Natural killer cell treated with Interleukin-12 subunit alpha and Interleukin-12 subunit beta and Interleukin-15 and Interleukin-18, amount 100 ng/mL, for 72 hours (primary cell): Measurements from ENCODE around the gene MICAL3. TPM values are rescaled to one million over a fixed set of nuclear protein-coding genes. Genes with fewer than 3 reads are reported as not detected.
A peak's percentile ranks its signal among the peaks of the same experiment; 100 is the strongest.
"Not testable (repeated sequence)": the region's sequence is repeated elsewhere in the genome, so short reads cannot be mapped to it uniquely, and the experiment has no call there.

ENCODE experiments used
- ATAC-seq, 2 donors: fragments of 150-1000 bp; cut with Tn5 transposase in 1 of 2; sonication (Bioruptor Pico), chemical (Tn5 transposase) in 1 of 2; 2 replicates each; pipeline ENCODE4 v1.10.0; 2021
- DNase-seq: peaks from one replicate; pipeline ENCODE4 v3.0.0; 2022; ENCODE audit warnings: low spot score
- H3K27ac Mint-ChIP-seq, 2 donors: 1 replicate in 1 of 2; 2 replicates in 1 of 2; pipeline ENCODE4 v1.8.0; 2022; ENCODE audit warnings: mixed read lengths in 2 of 2, mild to moderate bottlenecking in 1 of 2, moderate library complexity in 1 of 2
- H3K27me3 Mint-ChIP-seq, 2 donors: 1 replicate in 1 of 2; 2 replicates in 1 of 2; pipeline ENCODE4 v1.8.0; 2022; ENCODE audit warnings: mixed read lengths in 2 of 2
- H3K36me3 Mint-ChIP-seq: one replicate; pipeline ENCODE4 v1.8.0; 2022; ENCODE audit warnings: mixed read lengths
- H3K4me1 Mint-ChIP-seq, 2 donors: 1 replicate in 1 of 2; 2 replicates in 1 of 2; pipeline ENCODE4 v1.8.0; 2022; ENCODE audit warnings: low read depth in 2 of 2, mixed read lengths in 2 of 2, mild to moderate bottlenecking in 1 of 2
- H3K4me3 Mint-ChIP-seq: one replicate; pipeline ENCODE4 v1.8.0; 2022; ENCODE audit warnings: mixed read lengths
- H3K9me3 Mint-ChIP-seq: 2 replicates; pipeline ENCODE4 v1.8.0; 2022; ENCODE audit warnings: mixed read lengths
- total RNA-seq, 2 donors: library from RNA; stranded (reverse); gene quantifications; one replicate each; pipeline ENCODE4 v1.2.3, GENCODE V29; 2022

MICAL3 gene
- total RNA-seq, 2 donors from 2014 or later, result 52.7 to 62.1 TPM

DNA sequence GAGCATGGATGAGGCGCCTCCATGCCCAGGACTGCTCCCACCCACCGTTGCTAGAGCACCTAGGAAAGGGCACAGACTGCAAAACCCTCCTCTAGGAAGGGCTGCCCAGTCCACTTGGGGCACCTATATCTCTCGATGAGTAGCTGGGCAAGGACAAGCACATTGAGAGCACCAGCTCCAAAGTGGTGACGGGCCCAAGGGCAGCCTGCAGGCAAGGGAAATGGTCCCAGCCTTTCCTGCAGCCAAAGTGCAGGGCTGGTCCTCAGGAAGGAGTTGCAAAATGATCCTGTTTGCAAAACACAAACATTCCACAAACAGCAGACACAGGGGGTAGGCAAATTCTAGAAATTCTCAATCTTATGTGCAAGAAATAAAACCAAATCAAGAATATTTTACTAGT is 32.4 kb downstream of the MICAL3 start:
- not testable (repeated sequence) for H3K4me3 Mint-ChIP-seq, H3K27ac Mint-ChIP-seq, ATAC-seq

DNA sequence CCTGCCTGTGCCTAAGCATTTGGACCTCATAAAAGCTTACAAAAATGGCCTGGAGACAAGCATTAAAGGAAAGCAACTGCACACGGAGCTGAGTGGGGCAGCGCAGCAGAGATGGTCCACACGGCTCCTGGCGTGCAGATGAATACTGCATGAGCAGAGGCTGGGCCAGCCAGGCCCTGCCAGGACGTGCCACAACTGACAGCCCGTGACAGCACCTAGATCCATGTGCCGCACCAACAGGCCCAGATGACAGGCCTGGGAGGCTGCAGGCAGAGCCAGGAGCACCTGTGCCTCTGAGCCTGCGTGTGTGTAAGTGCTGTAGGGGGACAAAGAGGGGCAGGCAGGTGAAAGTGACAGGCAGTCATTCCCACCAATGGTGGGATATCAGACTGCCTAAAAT is 33.4 kb downstream of the MICAL3 start:
- Mint-ChIP-seq H3K4me1 (peaks cover 20 to 35% of the 10 kb centered on the region in 2 donors), H3K27me3 (no peaks in the 10 kb centered on the region), H3K36me3 (no peaks in the 10 kb centered on the region), H3K4me3 (no peak overlapping the region), H3K27ac (no peak overlapping the region), H3K9me3 (no peaks in the 10 kb centered on the region)
- DNase-seq (no peak), ATAC-seq (no peak)

More for the DNA sequence above, 32.4 kb downstream of the MICAL3 start:
- DNase-seq, H3K36me3 Mint-ChIP-seq, H3K9me3 Mint-ChIP-seq, H3K27me3 Mint-ChIP-seq: not testable (repeated sequence)
- peaks cover 26 to 40% of the 10 kb centered on the region in 2 donors for H3K4me1 Mint-ChIP-seq

DNA sequence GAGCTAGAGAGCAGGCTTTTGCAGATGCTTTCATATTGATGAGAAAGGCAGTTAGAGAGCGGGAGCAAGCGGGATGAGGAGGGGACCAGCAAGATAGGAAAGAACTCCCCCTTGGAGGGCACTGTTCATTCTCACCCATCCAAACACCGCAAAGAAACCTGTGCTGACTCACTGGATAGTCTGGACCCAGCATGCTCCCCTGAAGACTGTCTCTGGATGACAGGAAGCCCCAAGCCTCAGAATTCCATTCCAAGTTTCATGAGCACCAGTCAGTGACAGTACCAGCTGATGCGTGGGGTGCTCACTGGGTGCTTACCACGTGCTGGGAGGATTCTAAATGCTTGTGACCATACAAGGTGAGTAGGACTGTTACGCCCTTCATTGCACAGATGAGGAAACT is 34.2 kb downstream of the MICAL3 start:
- H3K9me3 Mint-ChIP-seq, result no peaks in the 10 kb centered on the region

DNA sequence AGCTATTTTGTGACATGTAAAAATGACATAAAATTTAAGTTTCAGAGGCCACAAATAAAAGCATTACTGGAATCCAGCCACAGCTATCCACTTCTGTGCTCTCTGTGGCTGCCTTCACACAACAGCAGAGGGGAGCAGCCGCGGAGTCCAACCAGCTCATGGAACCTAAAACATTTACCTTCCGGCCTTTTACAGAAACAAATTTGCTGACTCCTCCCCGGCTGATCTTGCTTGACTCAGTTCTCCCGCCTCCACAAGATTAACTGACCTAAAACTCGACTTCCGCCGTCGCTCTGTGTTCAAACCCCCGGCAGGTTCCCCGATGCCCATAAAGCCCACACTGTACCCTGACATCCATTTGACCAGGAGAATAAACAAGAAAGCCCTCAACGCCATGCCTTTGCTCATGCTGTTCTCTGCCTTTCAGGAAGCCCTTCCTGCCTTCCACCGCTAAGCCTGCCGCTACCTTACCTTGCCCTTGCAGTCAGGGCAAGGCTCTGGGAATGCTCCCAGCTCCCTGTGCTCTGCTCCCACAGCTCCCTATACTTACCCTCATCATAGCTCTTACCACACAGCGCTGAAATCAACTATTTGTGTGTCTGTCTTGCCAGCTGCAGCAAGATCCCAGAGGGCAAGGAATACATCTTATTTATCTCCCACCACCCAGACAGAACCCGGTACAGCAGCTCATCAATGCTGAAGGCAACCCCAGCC is 35.4 kb downstream of the MICAL3 start:
- Mint-ChIP-seq H3K27me3 (no peaks in the 10 kb centered on the region), H3K27ac (no peak overlapping the region), H3K36me3 (no peaks in the 10 kb centered on the region), H3K9me3 (no peaks in the 10 kb centered on the region), H3K4me1 (peaks cover 24 to 35% of the 10 kb centered on the region in 2 donors), H3K4me3 (no peak overlapping the region)
- no peak for DNase-seq
- no peak for ATAC-seq

More for the DNA sequence above, 34.2 kb downstream of the MICAL3 start:
- no peak for ATAC-seq
- Mint-ChIP-seq H3K36me3 (no peaks in the 10 kb centered on the region), H3K27ac (no peak overlapping the region), H3K27me3 (no peaks in the 10 kb centered on the region), H3K4me3 (no peak overlapping the region), H3K4me1 (peaks cover 24 to 37% of the 10 kb centered on the region in 2 donors)
- DNase-seq, result no peak

DNA sequence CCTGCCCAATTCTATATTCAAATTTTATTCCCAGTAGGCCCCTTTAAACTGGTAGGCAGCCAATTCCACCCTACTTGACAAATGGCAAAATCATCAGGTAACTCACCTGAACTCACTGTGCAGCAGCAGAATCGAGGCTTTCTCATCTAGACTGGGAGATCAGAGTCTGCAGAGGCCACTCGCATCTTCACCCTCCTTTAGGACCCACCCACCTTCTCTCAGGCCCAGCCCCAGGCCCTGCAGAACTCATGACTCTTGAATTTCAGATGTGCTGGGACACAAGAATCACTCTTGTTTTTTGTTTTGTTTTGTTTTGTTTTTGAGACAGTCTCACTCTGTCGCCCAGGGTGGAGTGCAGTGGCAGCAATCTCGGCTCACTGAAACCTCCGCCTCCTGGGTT is 38.8 kb downstream of the MICAL3 start:
- Mint-ChIP-seq H3K36me3 (no peaks in the 10 kb centered on the region), H3K27ac (no peak overlapping the region), H3K27me3 (no peaks in the 10 kb centered on the region), H3K4me3 (no peak overlapping the region), H3K9me3 (no peaks in the 10 kb centered on the region), H3K4me1 (peaks cover 39 to 40% of the 10 kb centered on the region in 2 donors)
- no peak for ATAC-seq
- no peak for DNase-seq

DNA sequence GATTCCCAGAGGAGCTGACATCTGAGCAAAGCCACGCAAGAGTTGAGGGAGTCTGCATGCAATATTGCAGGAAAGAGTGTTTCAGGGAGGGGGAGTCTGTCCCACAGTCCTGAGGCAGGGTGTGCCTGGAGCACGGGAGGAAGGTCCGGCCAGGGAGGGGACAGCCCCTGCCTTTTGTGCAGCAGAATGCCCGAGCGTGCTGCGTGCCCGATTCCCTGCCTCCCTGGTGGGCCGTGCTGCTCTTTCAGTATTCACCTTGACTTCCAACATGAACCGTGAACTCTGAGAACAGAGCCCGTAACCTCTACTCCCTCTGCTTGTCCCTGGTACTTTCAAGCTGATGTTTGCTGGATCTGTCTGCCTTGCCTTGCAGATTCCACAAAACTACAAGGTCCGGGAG is 39.3 kb downstream of the MICAL3 start:
- H3K9me3 Mint-ChIP-seq, H3K4me3 Mint-ChIP-seq, DNase-seq, H3K36me3 Mint-ChIP-seq, ATAC-seq, H3K27me3 Mint-ChIP-seq, H3K27ac Mint-ChIP-seq: not testable (repeated sequence)
- peaks cover 44 to 45% of the 10 kb centered on the region in 2 donors for H3K4me1 Mint-ChIP-seq

DNA sequence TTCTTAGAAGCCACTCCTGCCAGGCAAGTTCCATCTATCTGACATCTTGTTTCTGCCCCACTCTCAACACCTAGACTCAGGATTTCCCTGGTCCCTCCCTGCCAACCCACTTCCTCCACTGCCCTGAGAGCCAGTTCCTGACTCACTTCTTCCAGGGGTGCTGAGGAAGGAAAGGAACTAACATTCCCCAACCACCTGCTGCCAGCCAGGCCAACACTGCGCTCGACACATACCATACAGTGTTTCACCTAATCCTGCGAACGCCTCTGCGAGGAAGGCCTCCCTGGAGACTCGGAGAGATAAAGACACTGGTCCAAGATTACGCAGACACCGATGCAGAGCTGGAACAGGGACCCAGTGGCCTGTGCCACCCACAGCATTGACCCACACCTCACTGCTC is 40.2 kb downstream of the MICAL3 start:
- peak overlapping the region in 1 of 2 donors; percentile 68 for H3K27ac Mint-ChIP-seq
- no peak overlapping the region for H3K4me3 Mint-ChIP-seq
- no peak for DNase-seq
- ATAC-seq, result no peak
- H3K27me3 Mint-ChIP-seq, result no peaks in the 10 kb centered on the region
- peaks cover 40 to 43% of the 10 kb centered on the region in 2 donors for H3K4me1 Mint-ChIP-seq
- no peaks in the 10 kb centered on the region for H3K9me3 Mint-ChIP-seq
- H3K36me3 Mint-ChIP-seq, result no peaks in the 10 kb centered on the region

DNA sequence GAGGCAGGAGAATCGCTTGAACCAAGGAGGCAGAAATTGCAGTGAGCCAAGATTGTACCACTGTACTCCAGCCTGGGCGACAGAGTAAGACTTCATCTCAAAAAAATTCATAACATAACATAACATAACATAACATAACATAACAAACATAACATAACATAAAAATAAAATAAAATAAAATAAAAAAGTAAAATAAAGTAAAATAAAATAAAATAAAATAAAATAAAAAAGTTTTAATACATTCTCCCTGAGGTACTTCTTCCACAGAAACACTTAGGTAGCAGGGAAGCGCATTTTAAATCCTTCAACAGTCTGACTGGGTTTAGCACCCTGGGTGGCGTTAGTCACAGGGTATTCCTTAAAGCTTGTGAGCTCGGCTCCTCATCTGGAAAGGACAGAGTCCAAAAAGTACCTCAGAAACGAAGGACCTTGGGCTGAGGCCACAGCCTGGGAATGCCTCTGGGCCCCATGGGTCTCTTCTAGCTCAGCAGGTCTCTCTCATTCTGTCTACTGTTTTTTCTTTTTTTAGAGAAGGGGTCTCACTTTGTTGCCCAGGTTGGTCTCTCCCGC is 41.7 kb downstream of the MICAL3 start:
- ATAC-seq (no peak), DNase-seq (no peak)
- Mint-ChIP-seq H3K9me3 (no peaks in the 10 kb centered on the region), H3K27ac (no peak overlapping the region), H3K4me3 (no peak overlapping the region), H3K4me1 (peaks cover 38 to 40% of the 10 kb centered on the region in 2 donors), H3K36me3 (no peaks in the 10 kb centered on the region), H3K27me3 (no peaks in the 10 kb centered on the region)

DNA sequence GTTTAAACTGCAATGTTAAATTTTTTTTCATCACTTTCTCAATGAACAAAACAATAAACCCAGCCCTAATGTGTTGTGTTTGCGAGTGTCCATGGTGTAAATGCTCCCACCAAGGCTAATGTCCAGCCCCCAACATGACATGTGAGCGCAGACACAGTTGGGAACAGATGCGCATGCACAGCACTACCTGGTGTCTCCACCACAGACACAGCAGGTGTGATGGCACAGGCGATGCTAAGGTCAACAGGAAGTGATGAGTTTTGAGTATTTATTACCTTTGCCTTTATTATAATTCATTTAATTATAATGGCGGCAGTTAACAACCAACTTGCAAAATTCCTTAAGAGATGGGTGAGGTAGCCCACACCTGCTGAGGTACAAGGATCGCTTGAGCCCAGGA is 42.9 kb downstream of the MICAL3 start:
- Mint-ChIP-seq H3K4me1 (peaks cover 42 to 45% of the 10 kb centered on the region in 2 donors), H3K36me3 (peaks cover 4% of the 10 kb centered on the region), H3K4me3 (peak overlapping the region; percentile 83), H3K27me3 (no peaks in the 10 kb centered on the region), H3K27ac (no peak overlapping the region), H3K9me3 (no peaks in the 10 kb centered on the region)
- DNase-seq (no peak), ATAC-seq (no peak)

DNA sequence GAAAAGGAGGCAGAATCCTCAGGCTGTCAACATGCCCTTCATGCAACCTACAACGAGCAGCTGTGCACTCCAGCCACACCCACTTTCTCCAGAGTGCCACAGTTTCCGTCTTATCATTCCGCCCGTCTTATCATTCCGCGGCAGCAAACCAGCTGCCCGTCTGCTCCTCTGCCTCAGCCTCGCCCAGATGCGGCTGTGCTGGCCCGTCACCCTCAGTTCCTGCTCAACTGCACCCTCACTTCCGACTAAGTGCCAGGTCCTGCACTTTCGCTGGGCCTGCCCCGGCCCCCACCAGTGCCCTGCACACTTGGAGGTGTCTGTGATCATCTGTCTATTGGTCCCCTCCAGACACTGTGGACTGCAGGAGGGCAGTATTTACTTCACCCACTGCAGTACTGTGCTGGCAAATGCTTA is 43.7 kb downstream of the MICAL3 start:
- ATAC-seq (peak; percentile 78 to 88), DNase-seq (no peak)
- H3K9me3 Mint-ChIP-seq, result no peaks in the 10 kb centered on the region
- H3K27me3 Mint-ChIP-seq, result no peaks in the 10 kb centered on the region
- peaks cover 42 to 45% of the 10 kb centered on the region in 2 donors for H3K4me1 Mint-ChIP-seq
- H3K27ac Mint-ChIP-seq, result peak overlapping the region in 1 of 2 donors; percentile 31
- peak overlapping the region; percentile 83 for H3K4me3 Mint-ChIP-seq
- peaks cover 4% of the 10 kb centered on the region for H3K36me3 Mint-ChIP-seq

DNA sequence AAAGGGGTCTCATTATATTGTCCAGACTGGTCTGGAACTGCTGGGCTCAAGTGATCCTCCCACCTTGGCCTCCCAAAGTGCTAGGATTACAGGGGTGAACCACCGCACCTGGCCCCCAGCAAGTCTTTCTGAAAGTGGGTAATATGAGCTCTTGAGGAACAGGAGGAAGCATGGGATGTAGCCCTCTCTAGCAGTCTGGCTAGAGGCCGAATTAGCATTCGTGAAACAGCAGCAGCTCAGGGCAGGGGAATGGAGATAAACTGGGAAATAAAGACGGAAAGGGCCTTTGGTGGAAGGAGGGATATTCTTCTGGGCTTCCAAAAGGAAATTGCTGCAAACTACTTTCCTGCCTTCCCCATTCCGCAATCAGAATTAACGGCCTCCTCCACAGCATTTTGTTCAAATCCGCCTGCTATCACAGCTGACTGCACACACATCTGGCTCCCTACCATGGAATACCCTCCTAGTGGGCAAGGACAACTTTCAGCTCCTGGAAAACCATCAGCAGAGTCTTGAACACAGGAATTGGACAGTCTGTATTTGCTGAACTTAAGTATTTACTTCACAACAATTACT is 44.3 kb downstream of the MICAL3 start:
- Mint-ChIP-seq H3K27ac (no peak overlapping the region), H3K27me3 (no peaks in the 10 kb centered on the region), H3K4me1 (peaks cover 42 to 45% of the 10 kb centered on the region in 2 donors), H3K36me3 (peaks cover 4% of the 10 kb centered on the region), H3K4me3 (peak overlapping the region; percentile 83), H3K9me3 (no peaks in the 10 kb centered on the region)
- DNase-seq, result no peak
- ATAC-seq, result no peak

DNA sequence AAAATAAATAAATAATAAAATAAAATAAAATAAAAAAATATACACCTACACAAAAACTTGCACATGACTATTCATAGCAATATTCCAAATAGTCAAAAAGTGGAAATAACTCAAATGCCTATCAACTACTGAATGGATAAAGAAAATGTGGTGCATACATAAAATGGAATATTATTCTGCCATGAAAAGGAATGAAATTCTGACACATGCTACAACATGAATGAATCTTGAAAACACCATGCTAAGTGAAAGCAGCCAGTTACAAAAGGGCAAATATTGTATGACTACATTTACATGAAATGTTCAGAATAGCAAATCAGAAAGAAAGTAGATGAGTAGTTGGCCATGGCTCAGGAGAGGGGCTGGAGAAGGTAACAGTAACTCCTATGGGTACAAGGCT is 46.3 kb downstream of the MICAL3 start:
- DNase-seq, result no peak
- no peak for ATAC-seq
- H3K4me1 Mint-ChIP-seq, result peaks cover 37 to 39% of the 10 kb centered on the region in 2 donors
- H3K9me3 Mint-ChIP-seq, result no peaks in the 10 kb centered on the region
- H3K36me3 Mint-ChIP-seq, result peaks cover 4% of the 10 kb centered on the region
- no peak overlapping the region for H3K4me3 Mint-ChIP-seq
- H3K27me3 Mint-ChIP-seq, result no peaks in the 10 kb centered on the region
- H3K27ac Mint-ChIP-seq, result no peak overlapping the region

DNA sequence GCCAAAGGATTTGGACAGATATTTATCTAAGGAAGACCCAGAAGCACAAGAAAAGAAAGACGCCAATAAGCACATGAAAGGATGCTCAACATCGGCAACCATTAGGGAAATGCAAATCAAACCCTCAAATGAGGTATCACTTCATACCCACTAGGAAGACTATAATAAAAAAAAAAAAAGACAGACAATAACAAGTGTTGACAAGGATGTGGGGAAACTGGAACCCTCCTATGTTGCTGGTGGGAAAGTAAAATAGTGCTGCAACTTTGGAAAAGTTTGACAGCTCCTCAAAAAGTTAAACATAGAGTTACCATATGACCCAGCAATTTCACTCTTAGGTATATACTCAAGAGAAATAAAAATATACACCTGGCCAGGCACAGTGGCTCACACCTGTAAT is 47.0 kb downstream of the MICAL3 start:
- Mint-ChIP-seq H3K36me3 (peaks cover 4% of the 10 kb centered on the region), H3K4me3 (no peak overlapping the region), H3K27me3 (no peaks in the 10 kb centered on the region), H3K9me3 (no peaks in the 10 kb centered on the region), H3K27ac (no peak overlapping the region), H3K4me1 (peaks cover 37 to 40% of the 10 kb centered on the region in 2 donors)
- DNase-seq, result no peak
- ATAC-seq, result no peak

DNA sequence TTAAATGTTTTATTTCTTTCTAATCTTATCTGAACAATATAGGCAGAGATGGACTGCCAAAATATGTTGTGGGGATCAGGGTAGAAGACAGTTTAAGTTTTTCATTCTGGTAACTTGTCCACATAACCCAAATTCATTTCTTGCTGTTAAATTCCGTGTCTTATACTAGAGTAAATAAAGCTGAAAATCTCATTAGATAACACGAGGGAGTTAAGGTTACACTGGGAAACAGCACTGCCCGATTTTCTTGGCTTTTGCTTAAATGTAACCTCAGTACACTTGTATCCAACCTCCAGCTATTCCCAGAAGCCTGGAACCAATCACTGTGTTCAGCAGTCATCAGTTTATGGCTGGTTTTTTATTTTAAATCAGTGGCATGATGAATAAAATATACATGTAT is 48.2 kb downstream of the MICAL3 start:
- no peak for ATAC-seq
- Mint-ChIP-seq H3K27ac (no peak overlapping the region), H3K36me3 (peaks cover 4% of the 10 kb centered on the region), H3K27me3 (no peaks in the 10 kb centered on the region), H3K4me1 (peaks cover 36 to 40% of the 10 kb centered on the region in 2 donors), H3K9me3 (no peaks in the 10 kb centered on the region), H3K4me3 (no peak overlapping the region)
- DNase-seq, result no peak
